Measurements from ENCODE around the gene SUSD1. TPM values are rescaled to one million over a fixed set of nuclear protein-coding genes. Genes with fewer than 3 reads are reported as not detected.

SUSD1 gene
- total RNA-seq, 2 experiments from 2014 or later: 8.3 to 8.7 TPM

- no peak overlapping the region for H3K27ac Mint-ChIP-seq
- ATAC-seq (ENCODE audit: low read depth) (no peak), DNase-seq (no peak)
- H3K4me1 Mint-ChIP-seq: peaks cover 21% of the 10 kb centered on the region
- no peak overlapping the region for H3K4me3 Mint-ChIP-seq
- H3K36me3 Mint-ChIP-seq: no peaks in the 10 kb centered on the region
- peaks cover 12% of the 10 kb centered on the region for H3K27me3 Mint-ChIP-seq
- POLR2A ChIA-PET: no interaction called here
- H3K9me3 Mint-ChIP-seq: peaks cover 3% of the 10 kb centered on the region
Observed at GRCh38 chr9:112007575-112008240, 167.4 kb downstream of the SUSD1 start.

GRCh38 chr9:112006361-112007020 is 168.6 kb downstream of the SUSD1 start:
- H3K27me3 Mint-ChIP-seq: peaks cover 12% of the 10 kb centered on the region
- H3K27ac Mint-ChIP-seq: no peak overlapping the region
- H3K36me3 Mint-ChIP-seq: no peaks in the 10 kb centered on the region
- peaks cover 3% of the 10 kb centered on the region for H3K9me3 Mint-ChIP-seq
- no peak overlapping the region for H3K4me3 Mint-ChIP-seq
- DNase-seq (no peak), ATAC-seq (ENCODE audit: low read depth) (no peak)
- POLR2A ChIA-PET: no interaction called here
- peaks cover 20% of the 10 kb centered on the region for H3K4me1 Mint-ChIP-seq

- peaks cover 12% of the 10 kb centered on the region for H3K27me3 Mint-ChIP-seq
- DNase-seq: no peak
- H3K4me1 Mint-ChIP-seq: peaks cover 20% of the 10 kb centered on the region
- POLR2A ChIA-PET: no interaction called here
- no peaks in the 10 kb centered on the region for H3K36me3 Mint-ChIP-seq
- peaks cover 3% of the 10 kb centered on the region for H3K9me3 Mint-ChIP-seq
- no peak overlapping the region for H3K27ac Mint-ChIP-seq
- ATAC-seq (ENCODE audit: low read depth): no peak
- no peak overlapping the region for H3K4me3 Mint-ChIP-seq
Observed at GRCh38 chr9:112005939-112006338, 169.2 kb downstream of the SUSD1 start.

- peaks cover 22% of the 10 kb centered on the region for H3K4me1 Mint-ChIP-seq
- H3K9me3 Mint-ChIP-seq: peaks cover 3% of the 10 kb centered on the region
- H3K36me3 Mint-ChIP-seq: peaks cover 4% of the 10 kb centered on the region
- DNase-seq (no peak), ATAC-seq (ENCODE audit: low read depth) (no peak)
- peaks cover 3% of the 10 kb centered on the region for H3K27me3 Mint-ChIP-seq
- H3K27ac Mint-ChIP-seq: no peak overlapping the region
- POLR2A ChIA-PET: interaction anchor here (0.7 kb wide), 1 partner anchor 17 kb away, joined by 5 read pairs; no protein-coding TSS in a partner anchor
- H3K4me3 Mint-ChIP-seq: no peak overlapping the region
Observed at GRCh38 chr9:112003538-112003937, 171.6 kb downstream of the SUSD1 start.

- Mint-ChIP-seq H3K4me3 (no peak overlapping the region), H3K36me3 (peaks cover 4% of the 10 kb centered on the region), H3K9me3 (no peaks in the 10 kb centered on the region), H3K27me3 (no peaks in the 10 kb centered on the region), H3K4me1 (peaks cover 21% of the 10 kb centered on the region), H3K27ac (peak overlapping the region; percentile 47)
- POLR2A ChIA-PET: interaction anchor here (0.6 to 1.3 kb wide), 2 partner anchors 9 to 238 kb away, joined by 3 to 4 read pairs; no protein-coding TSS in a partner anchor
- DNase-seq: no peak
- peak; percentile 14 for ATAC-seq (ENCODE audit: low read depth)
Observed at GRCh38 chr9:112002847-112003457, 172.1 kb downstream of the SUSD1 start.

GRCh38 chr9:112002131-112002846 is 172.8 kb downstream of the SUSD1 start:
- POLR2A ChIA-PET: interaction anchor here (0.6 to 1.3 kb wide), 3 partner anchors 10 to 238 kb away, joined by 3 to 4 read pairs (median 3); no protein-coding TSS in a partner anchor
- Mint-ChIP-seq H3K36me3 (peaks cover 4% of the 10 kb centered on the region), H3K9me3 (no peaks in the 10 kb centered on the region), H3K27me3 (peaks cover 2% of the 10 kb centered on the region), H3K4me3 (no peak overlapping the region), H3K27ac (peak overlapping the region; percentile 47), H3K4me1 (peaks cover 16% of the 10 kb centered on the region)
- DNase-seq (no peak), ATAC-seq (ENCODE audit: low read depth) (peak; percentile 80)

- H3K9me3 Mint-ChIP-seq: no peaks in the 10 kb centered on the region
- peaks cover 16% of the 10 kb centered on the region for H3K4me1 Mint-ChIP-seq
- POLR2A ChIA-PET: no interaction called here
- DNase-seq: no peak
- H3K27me3 Mint-ChIP-seq: peaks cover 2% of the 10 kb centered on the region
- H3K27ac Mint-ChIP-seq: no peak overlapping the region
- H3K4me3 Mint-ChIP-seq: peak overlapping the region; percentile 39
- no peak for ATAC-seq (ENCODE audit: low read depth)
- H3K36me3 Mint-ChIP-seq: peaks cover 6% of the 10 kb centered on the region
Observed at GRCh38 chr9:112000743-112001142, 174.4 kb downstream of the SUSD1 start.

- POLR2A ChIA-PET: no interaction called here
- Mint-ChIP-seq H3K27me3 (peaks cover 2% of the 10 kb centered on the region), H3K36me3 (peaks cover 9% of the 10 kb centered on the region), H3K9me3 (peaks cover 5% of the 10 kb centered on the region), H3K4me3 (no peak overlapping the region), H3K27ac (no peak overlapping the region), H3K4me1 (peaks cover 21% of the 10 kb centered on the region)
- ATAC-seq (ENCODE audit: low read depth): no peak
- no peak for DNase-seq
Observed at GRCh38 chr9:111999319-111999718, 175.8 kb downstream of the SUSD1 start.

GRCh38 chr9:111997831-111998230 is 177.3 kb downstream of the SUSD1 start:
- Mint-ChIP-seq H3K36me3 (peaks cover 10% of the 10 kb centered on the region), H3K4me1 (peaks cover 27% of the 10 kb centered on the region), H3K4me3 (no peak overlapping the region), H3K27me3 (peaks cover 2% of the 10 kb centered on the region), H3K27ac (no peak overlapping the region), H3K9me3 (peaks cover 5% of the 10 kb centered on the region)
- POLR2A ChIA-PET: no interaction called here
- DNase-seq: no peak
- ATAC-seq (ENCODE audit: low read depth): no peak

GRCh38 chr9:111994831-111995458 is 180.2 kb downstream of the SUSD1 start:
- POLR2A ChIA-PET: interaction anchor here (1.5 kb wide), 1 partner anchor 98 kb away, joined by 6 read pairs; the partner anchor contains the start of gene UGCG
- H3K4me3 Mint-ChIP-seq: peak overlapping the region; percentile 1
- H3K27ac Mint-ChIP-seq: peak overlapping the region; percentile 33
- H3K4me1 Mint-ChIP-seq: peaks cover 25% of the 10 kb centered on the region
- H3K9me3 Mint-ChIP-seq: peaks cover 8% of the 10 kb centered on the region
- ATAC-seq (ENCODE audit: low read depth) (peak; percentile 27), DNase-seq (no peak)
- peaks cover 6% of the 10 kb centered on the region for H3K36me3 Mint-ChIP-seq
- peaks cover 2% of the 10 kb centered on the region for H3K27me3 Mint-ChIP-seq

- POLR2A ChIA-PET: interaction anchor here (1.2 to 1.8 kb wide), 2 partner anchors 10 to 97 kb away, joined by 3 to 4 read pairs; partner anchors contain the start of gene UGCG
Observed at GRCh38 chr9:111993319-111993718, 181.8 kb downstream of the SUSD1 start.

GRCh38 chr9:111992523-111992922 is 182.6 kb downstream of the SUSD1 start:
- peaks cover 25% of the 10 kb centered on the region for H3K4me1 Mint-ChIP-seq
- peaks cover 6% of the 10 kb centered on the region for H3K36me3 Mint-ChIP-seq
- peaks cover 1% of the 10 kb centered on the region for H3K27me3 Mint-ChIP-seq
- DNase-seq (no peak), ATAC-seq (ENCODE audit: low read depth) (peak; percentile 88)
- no peak overlapping the region for H3K27ac Mint-ChIP-seq
- POLR2A ChIA-PET: interaction anchor here (1.2 to 1.8 kb wide), 2 partner anchors 9 to 96 kb away, joined by 3 to 4 read pairs; partner anchors contain the start of gene UGCG
- peaks cover 9% of the 10 kb centered on the region for H3K9me3 Mint-ChIP-seq
- H3K4me3 Mint-ChIP-seq: no peak overlapping the region

More at GRCh38 chr9:111993319-111993718, 181.8 kb downstream of the SUSD1 start:
- ATAC-seq (ENCODE audit: low read depth) (no peak), DNase-seq (no peak)
- Mint-ChIP-seq H3K36me3 (peaks cover 6% of the 10 kb centered on the region), H3K27me3 (peaks cover 2% of the 10 kb centered on the region), H3K9me3 (peaks cover 9% of the 10 kb centered on the region), H3K27ac (peak overlapping the region; percentile 46), H3K4me1 (peaks cover 25% of the 10 kb centered on the region), H3K4me3 (no peak overlapping the region)

Measured in activated naive CD8-positive, alpha-beta T cell treated with anti-CD3 and anti-CD28 coated beads, Interleukin-2, amount 10 ng/mL, durations not matched to agents 7 days and 5 days (primary cell).